T47D (cell line): ENCODE results near the gene PTK6.

Experiments used
- DNase-seq, 2 experiments: peaks; one replicate each; pipeline versions ENCODE4 v3.0.0 to v3.0.0-alpha.2; 2011 to 2012; ENCODE audit warnings: low read depth in 1 of 2, low spot score in 1 of 2
- JUND ChIP-seq: IDR thresholded peaks from 2 replicates; pipeline ENCODE4 v1.6.1; 2012; ENCODE audit warnings: low read depth
- in situ Hi-C: cut with HindIII; loops from 2 replicates; pipeline ENCODE4 v1.10.0; 2016; ENCODE audit warnings: low sequenced_read_pairs, low pct_unique_long_range_greater_than_20kb

PTK6 gene

GRCh38 chr20:63504642-63505041 lies 32.5 kb downstream of the PTK6 start:
- no peak for DNase-seq
- in situ Hi-C loops: no loop called here
- no peak for TF ChIP-seq JUND

- in situ Hi-C loops: no loop called here
- no peak for DNase-seq
- no peak for TF ChIP-seq JUND
Observed at GRCh38 chr20:63503524-63503923, 33.7 kb downstream of the PTK6 start.

GRCh38 chr20:63502671-63503172 lies 34.5 kb downstream of the PTK6 start:
- TF ChIP-seq JUND: no peak
- in situ Hi-C loops: no loop called here
- DNase-seq: no peak

GRCh38 chr20:63501818-63502670 lies 35.1 kb downstream of the PTK6 start:
- in situ Hi-C loops: no loop called here
- no peak for TF ChIP-seq JUND
- peak; percentile 64 to 67 for DNase-seq

- DNase-seq: no peak
- in situ Hi-C loops: no loop called here
- no peak for TF ChIP-seq JUND
Observed at GRCh38 chr20:63500902-63501817, 36.0 kb downstream of the PTK6 start.

GRCh38 chr20:63500151-63500901 lies 36.9 kb downstream of the PTK6 start:
- DNase-seq: no peak
- in situ Hi-C loops: no loop called here
- TF ChIP-seq JUND: no peak

GRCh38 chr20:63499338-63499969 lies 37.7 kb downstream of the PTK6 start:
- in situ Hi-C loops: no loop called here
- TF ChIP-seq JUND: no peak
- DNase-seq: no peak

- DNase-seq: peak; percentile 87 to 93
- in situ Hi-C loops: no loop called here
- TF ChIP-seq JUND: no peak
Observed at GRCh38 chr20:63498960-63499337, 38.2 kb downstream of the PTK6 start, which contains the start of gene EEF1A2. EEF1A2 (minus strand) TSS chr20:63499083; CDS start chr20:63497763, 1,320 bp downstream.

- TF ChIP-seq JUND: no peak
- in situ Hi-C loops: no loop called here
- DNase-seq: peak; percentile 71 to 81
Observed at GRCh38 chr20:63497946-63498935, 38.9 kb downstream of the PTK6 start.

GRCh38 chr20:63497138-63497945 lies 39.8 kb downstream of the PTK6 start:
- in situ Hi-C loops: no loop called here
- DNase-seq: no peak
- no peak for TF ChIP-seq JUND
